ENCODE data around the gene OR51Q1.
A peak's percentile ranks its signal among the peaks of the same experiment; 100 is the strongest.

OR51Q1 gene

GRCh38 chr11:5421811-5422210, at the start of gene OR51Q1:
TSS of gene OR51Q1 (plus strand) at chr11:5422111. CDS start at chr11:5422201, 90 bp downstream.
- no peak for DNase-seq

DNA sequence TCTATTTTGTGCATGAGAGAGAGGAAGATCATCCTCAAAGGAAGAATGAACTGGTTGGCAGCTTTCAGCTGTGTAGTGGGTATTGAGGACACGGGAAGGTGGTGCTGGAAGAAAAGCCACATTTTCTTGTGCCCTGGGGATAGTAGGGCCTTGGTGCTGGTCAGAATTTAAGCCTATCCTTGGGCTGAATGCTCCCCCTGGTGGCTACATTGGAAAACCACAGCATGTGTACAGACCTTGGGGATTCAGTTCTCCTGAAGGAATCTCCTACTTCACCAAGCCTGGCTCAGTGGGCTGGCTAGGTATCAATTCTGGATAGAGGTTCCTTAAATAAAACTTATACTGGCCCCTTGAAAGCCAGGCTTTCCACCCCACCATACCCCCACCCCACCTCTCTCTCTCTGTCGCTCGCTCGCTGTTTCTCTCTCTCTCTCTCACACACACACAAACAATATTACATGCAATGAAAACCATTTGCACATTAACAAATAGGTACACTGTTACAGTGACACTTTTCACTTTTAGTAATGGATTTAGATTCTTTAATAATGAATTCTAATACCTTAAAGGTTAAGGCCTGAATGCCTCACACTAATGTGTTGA, 41.1 kb upstream of the OR51Q1 start:
- DNase-seq = peak; percentile 18 to 21

DNA sequence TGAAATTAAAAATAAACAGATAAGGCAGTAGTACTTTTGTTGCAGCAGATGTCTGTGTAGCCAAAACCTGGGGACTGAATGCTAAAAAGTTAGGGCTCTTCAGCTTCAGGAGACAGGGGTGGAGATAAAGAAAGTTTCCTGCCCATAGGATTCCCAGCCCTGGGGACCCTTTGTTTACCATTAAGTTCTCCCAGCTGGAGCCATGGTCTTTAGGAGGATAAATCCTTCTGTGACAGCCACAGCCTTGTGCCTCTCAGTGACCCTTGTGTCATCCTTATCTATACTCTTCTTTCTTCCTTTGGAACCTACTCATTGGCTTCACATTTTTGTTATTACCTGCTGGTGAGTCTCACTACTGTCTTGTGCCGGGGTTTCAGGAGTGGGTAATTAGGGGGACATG, 38.3 kb upstream of the OR51Q1 start, which contains the start of gene OR51M1:
OR51M1 (plus strand) TSS at position 237 of the 400 bp plus-strand sequence. CDS start 5,587 bp downstream, outside the sequence.
- DNase-seq = no peak

DNA sequence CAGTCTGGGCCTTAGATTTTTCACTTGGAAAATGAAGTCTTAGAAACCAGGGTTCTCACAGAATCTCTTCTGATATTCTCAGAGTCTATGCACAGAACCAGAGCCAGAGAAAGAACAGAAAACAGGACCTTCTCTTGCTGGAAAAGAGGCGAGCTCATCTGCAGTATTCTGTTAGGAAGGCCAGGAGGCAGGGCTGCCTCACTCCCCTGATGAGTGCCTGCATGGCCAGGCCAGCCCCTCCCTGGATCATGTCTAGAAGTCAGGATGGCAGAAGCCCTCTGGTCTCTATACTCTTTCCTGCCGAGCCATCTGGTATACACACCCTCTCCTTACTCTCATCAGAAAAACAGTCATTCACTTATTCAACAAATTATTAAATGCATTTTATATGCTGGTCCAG, 37.6 kb upstream of the OR51Q1 start:
- no peak for DNase-seq

- no peak for DNase-seq
Measured at GRCh38 chr11:5390210-5390609, 31.7 kb upstream of the OR51Q1 start.

GRCh38 chr11:5394091-5394490, 27.8 kb upstream of the OR51Q1 start:
- DNase-seq = no peak

- no peak for DNase-seq
Measured at GRCh38 chr11:5398936-5399335, 23.0 kb upstream of the OR51Q1 start.

DNA sequence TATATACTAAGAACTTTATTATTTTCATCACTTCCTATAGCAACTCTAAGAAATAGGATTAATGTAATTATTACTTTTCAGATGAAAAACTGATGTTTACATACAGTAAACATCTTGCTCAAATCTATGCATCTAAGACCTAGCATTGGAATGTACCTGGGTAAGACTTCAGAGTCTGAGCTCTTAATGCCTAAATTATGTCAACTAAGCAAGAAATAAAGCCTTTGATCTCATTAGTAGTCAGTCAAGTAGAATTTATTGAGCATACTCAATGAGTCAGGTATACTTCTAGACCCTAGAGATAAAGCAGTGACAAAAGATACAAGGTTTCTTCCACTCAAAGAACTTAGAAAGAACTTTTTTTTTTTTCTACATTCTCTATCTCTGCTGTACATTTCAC, 16.7 kb upstream of the OR51Q1 start:
- DNase-seq = no peak

- no peak for DNase-seq
Measured at GRCh38 chr11:5420993-5421392, 918 bp upstream of the OR51Q1 start.

- DNase-seq = no peak
Measured at GRCh38 chr11:5423131-5423530, 1.2 kb downstream of the OR51Q1 start.

DNA sequence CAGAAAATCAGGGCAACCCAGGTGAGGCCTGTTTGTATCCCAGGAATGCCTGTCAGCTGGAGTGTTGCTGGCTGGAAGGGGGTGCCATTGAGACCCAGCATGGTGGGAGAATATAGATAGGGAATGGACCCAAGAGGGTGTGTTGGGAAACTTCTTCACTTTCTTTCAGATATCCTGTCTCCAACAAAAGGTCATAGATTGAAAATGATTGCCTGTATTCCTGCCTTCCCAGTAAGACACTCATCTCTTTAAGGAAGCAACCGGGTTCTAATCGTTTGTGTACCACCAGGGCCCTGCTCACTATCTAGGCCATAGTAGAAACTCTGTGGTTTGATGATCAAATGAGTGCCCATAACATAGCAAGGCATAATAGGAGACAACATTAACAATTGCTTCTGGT, 19.5 kb downstream of the OR51Q1 start, which contains the start of gene OR51I1:
OR51I1 (minus strand) TSS at position 101 of the 400 bp plus-strand sequence; CDS start at position 101, 0 bp downstream.
- no peak for DNase-seq

DNA sequence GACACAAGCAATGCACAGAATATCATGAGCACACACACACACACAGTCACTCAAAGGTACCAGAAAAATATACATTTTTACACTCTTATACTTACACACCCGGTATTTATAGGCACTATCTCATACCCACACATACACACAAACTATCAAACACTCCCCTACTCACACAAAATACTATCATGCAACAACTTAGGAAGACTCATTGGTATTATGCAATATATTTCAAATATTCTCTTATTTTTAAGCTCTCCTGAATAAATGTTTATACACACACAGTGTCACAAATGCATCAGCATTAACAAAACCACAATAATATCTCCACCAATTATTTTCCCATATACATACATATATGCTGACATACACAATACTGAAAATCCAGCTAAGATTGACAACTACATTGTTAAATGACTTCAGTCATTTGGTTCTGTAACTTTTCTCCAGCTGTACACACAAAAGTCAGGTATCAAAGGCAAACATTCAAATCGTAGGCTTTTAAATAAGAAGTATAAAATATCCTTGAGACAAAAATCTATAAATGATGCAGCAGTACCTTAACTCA, 22.0 kb downstream of the OR51Q1 start:
- no peak for DNase-seq

- no peak for DNase-seq
Measured at GRCh38 chr11:5449023-5449422, 27.1 kb downstream of the OR51Q1 start, which contains the start of gene OR51I2. TSS of gene OR51I2 (plus strand) at chr11:5449323. CDS start at chr11:5453489, 4,166 bp downstream.

- DNase-seq = no peak
Measured at GRCh38 chr11:5449432-5449831, 27.5 kb downstream of the OR51Q1 start.

GRCh38 chr11:5460983-5461621, 39.2 kb downstream of the OR51Q1 start:
- DNase-seq = no peak

- DNase-seq = no peak
Measured at GRCh38 chr11:5467527-5467926, 45.6 kb downstream of the OR51Q1 start.

All from stimulated activated CD4-positive, alpha-beta T cell treated with anti-CD3 and anti-CD28 coated beads, Interleukin-2, amount 100 ng/mL, for 24 hours (primary cell).